Keratinocyte (primary cell): ENCODE results near the gene NID2.

Source experiments
- CTCF ChIP-seq, 3 experiments: IDR thresholded peaks in 1 of 3; conservative IDR thresholded peaks in 1 of 3; optimal IDR thresholded peaks in 1 of 3; 2 replicates in 2 of 3; 3 replicates in 1 of 3; pipeline versions ENCODE3 to v1.5.1; 2011; ENCODE audit warnings: low read length in 3 of 3, mild to moderate bottlenecking in 3 of 3, moderate library complexity in 2 of 3, control low read depth in 1 of 3, inconsistent platforms in 1 of 3; ENCODE audit not compliant: insufficient read depth in 2 of 3; ENCODE audit errors: extremely low read depth in 1 of 3
- EZH2 ChIP-seq: IDR thresholded peaks from one replicate; pipeline ENCODE4 v1.6.1; 2012; ENCODE audit warnings: inconsistent platforms, mild to moderate bottlenecking, low read length, moderate library complexity

GRCh38 chr14:52025310-52025709, 43.5 kb downstream of the NID2 start:
- TF ChIP-seq CTCF (optimal IDR thresholded peaks at IDR 0.05 in 1 of 3, IDR thresholded peaks at IDR 0.05 in 1 of 3, conservative IDR thresholded peaks at IDR 0.05 in 1 of 3; ENCODE audit: extremely low read depth in 1 of 3, insufficient read depth in 2 of 3, low read length in 3 of 3) (no peak), EZH2 (no peak)
